HG03432 (cell line): ENCODE results near the gene CPA3.
A peak's percentile ranks its signal among the peaks of the same experiment; 100 is the strongest.

ENCODE experiments used
- ATAC-seq: cut with Tn5 transposase; IDR thresholded peaks from one replicate; pipeline ENCODE4 v1.9.1; 2021; ENCODE audit warnings: mild to moderate bottlenecking, moderate library complexity; ENCODE audit not compliant: unreplicated experiment

Gene CPA3, protein sequence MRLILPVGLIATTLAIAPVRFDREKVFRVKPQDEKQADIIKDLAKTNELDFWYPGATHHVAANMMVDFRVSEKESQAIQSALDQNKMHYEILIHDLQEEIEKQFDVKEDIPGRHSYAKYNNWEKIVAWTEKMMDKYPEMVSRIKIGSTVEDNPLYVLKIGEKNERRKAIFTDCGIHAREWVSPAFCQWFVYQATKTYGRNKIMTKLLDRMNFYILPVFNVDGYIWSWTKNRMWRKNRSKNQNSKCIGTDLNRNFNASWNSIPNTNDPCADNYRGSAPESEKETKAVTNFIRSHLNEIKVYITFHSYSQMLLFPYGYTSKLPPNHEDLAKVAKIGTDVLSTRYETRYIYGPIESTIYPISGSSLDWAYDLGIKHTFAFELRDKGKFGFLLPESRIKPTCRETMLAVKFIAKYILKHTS

DNA sequence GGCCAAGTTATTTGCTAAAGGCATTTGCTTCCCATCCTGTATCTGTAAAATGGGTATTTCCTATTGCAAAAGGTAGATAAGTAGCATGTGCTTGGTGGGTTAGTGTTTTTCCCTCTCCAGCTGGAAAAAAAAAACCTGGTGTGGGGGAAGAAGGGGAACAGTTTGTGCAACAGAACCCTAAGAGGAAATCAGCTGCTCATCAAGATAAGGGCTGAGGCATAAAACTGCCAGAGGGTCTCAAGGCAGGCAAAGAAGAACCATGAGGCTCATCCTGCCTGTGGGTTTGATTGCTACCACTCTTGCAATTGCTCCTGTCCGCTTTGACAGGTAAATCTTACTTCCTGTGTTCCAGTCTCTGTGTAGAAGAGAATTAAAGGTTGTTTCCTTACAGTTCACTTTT is at the start of gene CPA3:
TSS of gene CPA3 (plus strand) at position 248 of the 400 bp plus-strand sequence. CDS start at position 260, 12 bp downstream.
- ATAC-seq, result no peak

DNA sequence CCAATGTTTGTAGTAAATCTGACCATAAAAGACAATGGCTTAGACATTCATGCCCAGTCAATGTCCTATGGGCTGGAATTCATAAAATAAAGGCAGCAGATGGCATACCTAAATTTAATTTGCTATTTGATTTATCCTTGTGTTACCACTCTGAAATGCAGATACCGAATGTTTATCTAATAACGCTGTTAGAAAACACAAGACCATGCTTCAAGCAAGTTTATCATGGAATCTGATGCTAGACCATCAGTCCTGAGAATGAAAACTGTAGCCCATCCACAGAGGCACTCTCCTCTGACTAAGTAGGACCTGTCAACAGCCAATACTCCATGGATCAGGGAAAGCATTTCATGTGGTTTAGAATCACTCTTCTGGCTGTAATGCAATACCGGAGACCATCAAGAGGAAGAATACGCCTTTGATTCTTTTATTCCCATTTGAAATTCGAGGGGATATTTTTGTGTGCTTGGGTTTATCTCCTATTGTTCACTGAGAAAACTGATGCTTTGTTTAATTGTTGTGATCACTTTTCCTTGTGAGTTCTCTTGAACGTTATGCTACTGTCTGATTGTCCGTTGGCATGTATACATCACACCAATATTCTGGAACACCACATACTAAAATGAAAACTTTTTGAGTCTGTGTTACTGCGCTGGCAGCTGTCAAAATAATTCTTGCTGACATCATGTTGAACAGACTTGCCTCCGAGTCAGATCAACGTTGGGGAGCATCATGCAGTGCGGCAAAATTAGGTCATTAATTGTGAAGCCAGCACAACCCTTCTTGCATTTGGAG is 49.6 kb upstream of the CPA3 start:
- no peak for ATAC-seq

DNA sequence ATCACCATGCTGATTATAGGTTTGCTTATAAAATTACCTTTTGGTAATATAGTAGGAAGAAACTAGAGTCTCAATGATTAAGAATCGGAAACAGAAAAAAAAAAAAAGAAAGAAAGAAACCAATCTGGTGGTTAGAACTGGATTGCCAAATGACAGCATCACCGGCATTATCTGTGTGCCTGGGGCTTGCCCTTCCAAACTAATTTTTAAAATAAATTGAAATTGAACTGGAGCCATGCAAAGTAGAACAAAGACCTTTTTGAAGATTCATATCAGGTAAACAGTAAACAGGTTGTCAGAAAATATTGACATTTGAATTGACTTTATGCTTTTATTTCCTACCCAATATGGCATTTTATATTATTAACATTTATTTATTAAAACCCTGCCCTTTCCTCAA is 48.7 kb upstream of the CPA3 start:
- ATAC-seq, result no peak

DNA sequence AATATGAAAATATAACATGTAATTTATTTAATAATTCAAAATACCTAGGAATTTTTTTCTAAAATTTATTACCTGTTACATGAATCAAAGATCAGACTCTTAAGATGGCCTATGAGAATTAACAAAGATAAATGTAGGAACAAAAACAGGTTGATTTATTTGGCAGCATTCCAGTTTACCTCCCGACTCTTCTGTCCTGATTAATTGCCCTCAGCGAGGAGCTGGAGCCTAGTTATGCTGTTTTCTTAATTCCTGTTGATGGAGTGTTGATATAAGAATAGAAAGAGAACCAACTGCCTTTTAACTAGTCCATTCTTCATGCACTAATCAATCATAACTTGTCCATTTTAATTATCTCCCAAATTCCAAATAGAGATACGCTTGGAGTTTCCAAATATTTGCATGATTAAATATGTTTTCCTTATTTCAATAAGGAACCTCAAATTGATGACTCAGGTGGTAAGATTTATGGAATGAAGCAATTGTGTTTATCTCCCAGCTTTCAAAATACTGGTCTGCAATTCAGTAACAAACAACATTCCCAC is 48.0 kb upstream of the CPA3 start:
- ATAC-seq, result no peak

DNA sequence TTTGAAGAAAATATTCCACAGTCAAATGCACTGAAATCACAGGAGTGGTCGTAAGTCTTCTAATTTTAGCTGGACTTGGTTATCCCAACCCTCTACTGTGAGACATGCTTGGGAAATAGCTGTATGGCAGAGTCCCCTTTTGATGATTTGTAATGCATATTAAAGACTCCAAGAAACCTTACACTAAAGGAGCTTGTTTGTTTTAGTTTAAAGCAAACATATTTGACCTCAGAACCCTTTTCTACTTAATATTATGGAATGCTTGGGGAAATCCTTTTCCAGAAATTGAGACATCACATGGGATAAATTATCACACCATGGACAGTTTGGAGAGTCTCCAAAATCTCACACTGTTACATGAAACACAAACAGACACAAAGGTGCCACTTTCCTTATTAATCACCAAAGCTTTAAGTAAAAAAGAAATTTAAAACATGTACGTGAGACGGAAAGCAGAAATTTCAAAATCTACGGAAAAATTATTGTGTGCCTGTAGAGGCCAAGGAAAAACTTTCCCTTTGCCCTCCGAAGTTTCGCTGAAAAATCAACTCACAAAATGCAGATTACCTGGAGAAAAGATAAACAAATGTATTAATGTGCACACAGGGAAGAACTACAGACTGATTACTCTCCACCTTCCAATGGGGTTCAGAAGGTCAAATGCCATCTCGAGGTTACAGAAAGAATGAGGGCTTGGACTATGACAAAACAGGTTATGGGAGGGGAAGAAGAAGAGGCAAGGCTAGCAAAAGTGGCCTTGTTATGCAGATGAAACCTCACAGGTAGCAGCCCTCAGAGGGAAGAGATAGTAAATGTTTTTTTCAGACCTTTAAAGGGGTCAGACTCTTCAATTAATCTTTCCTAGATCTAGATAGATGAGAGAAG is 44.5 kb upstream of the CPA3 start:
- no peak for ATAC-seq

DNA sequence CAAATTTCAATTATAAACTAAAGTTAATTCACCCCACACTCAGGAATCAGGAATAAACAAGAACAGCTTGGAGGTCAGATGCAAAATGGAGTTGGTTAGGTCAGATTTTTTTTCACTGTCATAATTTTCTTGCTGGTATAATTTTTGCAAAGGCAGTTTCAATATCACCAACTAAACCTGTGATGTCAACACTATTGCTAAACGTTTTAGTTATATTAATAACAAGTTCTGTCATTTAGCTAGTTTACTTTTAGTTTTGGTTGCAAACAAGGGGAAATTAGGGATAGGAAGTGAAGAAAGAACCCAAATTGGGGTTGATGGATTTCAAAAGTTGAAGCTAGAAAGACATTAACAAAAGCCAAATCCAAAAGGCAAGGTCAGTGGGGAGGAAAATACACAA is 42.1 kb upstream of the CPA3 start:
- ATAC-seq, result no peak

DNA sequence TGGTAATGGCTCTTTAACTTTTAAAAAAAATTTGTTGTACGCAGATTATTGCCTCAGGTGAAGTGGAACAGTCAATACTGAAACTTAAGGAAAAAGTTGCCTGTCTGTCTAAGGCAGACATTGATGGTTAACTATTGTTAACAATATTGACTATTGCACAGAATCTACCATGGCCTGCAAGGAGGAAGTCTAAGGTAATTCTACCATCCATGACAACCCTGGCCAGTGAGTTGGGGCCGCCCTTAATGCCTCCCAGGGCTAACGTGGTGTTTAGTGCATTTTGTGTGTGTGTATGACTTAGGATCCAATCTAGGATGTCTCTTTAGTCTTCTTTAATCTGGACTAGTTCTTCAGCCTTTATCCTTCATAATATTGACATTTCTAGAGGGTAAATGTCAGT is 39.6 kb upstream of the CPA3 start:
- ATAC-seq, result no peak

DNA sequence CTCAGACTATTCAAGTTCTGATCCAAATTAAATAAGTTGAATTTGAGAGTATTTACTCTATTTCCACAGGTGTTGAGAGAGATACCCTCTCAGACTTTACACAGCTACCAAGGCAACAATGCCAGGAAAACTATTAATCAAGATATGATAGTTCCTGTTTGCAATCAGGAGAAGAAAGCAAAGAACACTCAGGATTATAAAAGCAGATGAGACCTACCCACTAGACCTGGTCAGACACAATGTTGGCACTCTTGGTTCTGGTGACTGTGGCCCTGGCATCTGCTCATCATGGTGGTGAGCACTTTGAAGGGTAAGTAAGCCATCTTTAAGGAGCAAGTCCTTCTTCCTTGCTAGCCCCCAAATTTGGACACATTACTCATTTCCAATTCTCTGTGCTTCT is 37.5 kb upstream of the CPA3 start, which contains the start of gene CPB1:
TSS of gene CPB1 (plus strand) at position 227 of the 400 bp plus-strand sequence. CDS start at position 240, 13 bp downstream.
- ATAC-seq, result no peak

DNA sequence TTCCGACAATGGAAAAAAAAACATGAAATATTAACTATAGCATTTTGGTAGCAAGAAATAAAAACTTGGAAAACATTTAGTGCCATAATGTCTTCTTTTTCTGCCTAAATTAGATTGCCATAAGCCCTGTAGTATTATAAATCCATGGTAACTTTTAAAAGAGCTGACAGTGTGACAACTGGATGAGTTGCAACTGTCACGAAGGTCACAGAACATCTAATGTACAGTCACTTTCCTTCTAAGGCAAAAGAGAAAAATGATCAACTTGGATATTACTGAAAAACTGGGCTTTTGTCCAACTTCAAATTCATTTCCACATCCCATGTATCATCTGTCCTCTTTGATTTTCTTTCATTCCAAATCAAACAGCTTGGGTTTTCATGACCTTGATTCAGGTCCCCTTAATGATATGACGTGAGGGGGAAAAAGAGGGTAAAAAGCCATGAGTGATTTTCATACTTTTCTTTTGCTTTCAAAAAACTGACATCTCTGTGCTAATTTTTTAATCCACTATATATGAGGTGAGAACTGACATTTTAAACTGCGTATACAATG is 36.9 kb upstream of the CPA3 start:
- ATAC-seq, result no peak

DNA sequence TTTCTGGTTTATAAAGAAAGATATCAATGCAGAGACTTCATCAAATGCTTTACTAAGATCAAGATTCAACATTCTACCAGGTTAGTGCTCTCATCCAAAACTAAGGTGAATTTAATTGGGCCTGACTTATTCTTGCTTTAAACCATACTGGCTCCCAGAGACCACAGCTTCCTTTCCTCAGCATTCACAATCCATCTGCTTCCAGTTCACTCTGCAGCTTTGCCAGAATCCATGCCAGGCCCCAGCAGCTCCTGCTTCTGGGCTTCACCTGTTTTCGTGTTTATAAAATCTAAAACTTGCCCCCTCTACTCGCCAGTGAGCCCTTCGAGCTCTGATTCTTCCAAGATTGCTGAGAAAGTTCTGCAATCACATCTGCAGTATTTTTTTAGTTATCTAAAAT is 35.2 kb upstream of the CPA3 start:
- no peak for ATAC-seq

DNA sequence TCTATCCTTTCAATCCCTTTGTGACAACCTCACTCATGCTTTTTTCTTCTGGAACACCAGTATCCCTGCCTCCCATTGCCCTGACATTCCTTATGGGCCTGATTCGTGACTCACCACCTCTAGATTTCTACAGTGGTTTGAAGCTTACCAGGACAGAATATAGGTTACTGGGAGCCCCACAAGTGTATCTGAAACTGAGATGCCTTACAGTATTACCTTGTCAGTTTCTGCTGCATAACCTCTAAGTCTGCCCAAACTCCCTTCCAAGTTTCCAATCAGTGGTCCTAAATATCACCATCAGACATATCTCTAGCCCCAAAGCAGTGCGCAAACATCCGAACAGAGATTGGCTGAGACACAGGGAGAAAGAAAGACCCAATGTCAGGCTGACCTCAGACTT is 31.9 kb upstream of the CPA3 start:
- no peak for ATAC-seq

DNA sequence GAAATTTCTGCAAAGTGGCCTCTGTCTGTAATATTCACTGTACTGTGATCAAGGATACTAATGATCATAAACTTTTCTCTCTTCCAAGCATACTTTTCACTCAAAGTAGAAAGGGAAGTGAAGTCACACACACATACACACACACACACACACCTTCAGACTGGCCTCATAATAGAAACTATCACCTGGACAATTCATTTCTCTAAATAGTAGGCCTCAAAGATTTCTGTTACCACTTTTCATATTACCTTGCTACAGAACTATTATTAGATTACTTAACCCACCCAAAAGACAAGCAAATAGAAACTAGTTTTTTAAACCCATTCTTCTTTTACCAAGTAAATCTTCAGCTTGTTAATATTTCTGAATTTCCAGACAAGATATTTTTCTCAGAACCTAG is 25.3 kb upstream of the CPA3 start:
- ATAC-seq, result peak; percentile 57

DNA sequence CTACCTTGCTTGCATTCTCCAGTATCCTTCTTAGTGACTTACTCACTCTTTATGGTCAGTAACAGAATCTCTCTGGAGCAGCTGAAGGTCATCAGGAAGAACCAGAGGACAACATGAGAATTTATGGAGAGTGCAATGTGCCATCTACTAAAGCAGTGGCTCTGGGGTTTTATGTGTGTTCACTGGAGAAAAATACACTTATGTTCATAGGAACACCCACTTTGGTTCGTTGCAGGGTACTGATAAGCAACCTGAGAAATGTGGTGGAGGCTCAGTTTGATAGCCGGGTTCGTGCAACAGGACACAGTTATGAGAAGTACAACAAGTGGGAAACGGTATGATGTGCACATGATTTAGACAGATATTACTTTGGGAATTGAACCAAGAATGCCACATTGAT is 24.6 kb upstream of the CPA3 start:
- ATAC-seq, result no peak

DNA sequence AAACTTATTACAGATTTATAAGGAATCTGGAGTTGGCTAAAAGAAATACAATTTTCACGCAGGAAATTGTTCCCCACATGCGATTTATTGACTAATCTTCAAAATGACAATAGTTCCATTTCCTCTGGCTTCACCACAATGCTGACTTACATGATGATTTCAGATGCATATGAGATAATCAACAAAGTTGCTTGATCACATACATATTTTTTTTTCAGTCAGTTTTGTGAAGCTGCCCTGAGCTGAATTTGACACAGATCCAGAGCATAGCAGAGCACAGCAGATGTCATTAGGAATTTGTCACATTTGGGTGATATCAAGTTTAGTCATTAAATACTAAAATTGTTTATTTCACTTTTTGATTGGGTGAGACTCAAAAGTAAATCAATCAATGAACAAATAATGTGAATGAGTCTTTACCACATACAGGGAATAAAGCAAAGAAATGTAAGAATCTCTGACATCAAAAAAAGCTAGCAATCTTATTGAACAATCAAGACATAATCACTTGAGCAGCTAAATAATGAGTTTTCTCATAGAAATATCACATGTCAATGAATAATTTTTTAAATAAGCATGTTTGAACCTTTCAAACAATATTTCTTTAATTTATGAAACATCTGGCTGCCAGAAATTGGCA is 19.2 kb upstream of the CPA3 start:
- no peak for ATAC-seq

DNA sequence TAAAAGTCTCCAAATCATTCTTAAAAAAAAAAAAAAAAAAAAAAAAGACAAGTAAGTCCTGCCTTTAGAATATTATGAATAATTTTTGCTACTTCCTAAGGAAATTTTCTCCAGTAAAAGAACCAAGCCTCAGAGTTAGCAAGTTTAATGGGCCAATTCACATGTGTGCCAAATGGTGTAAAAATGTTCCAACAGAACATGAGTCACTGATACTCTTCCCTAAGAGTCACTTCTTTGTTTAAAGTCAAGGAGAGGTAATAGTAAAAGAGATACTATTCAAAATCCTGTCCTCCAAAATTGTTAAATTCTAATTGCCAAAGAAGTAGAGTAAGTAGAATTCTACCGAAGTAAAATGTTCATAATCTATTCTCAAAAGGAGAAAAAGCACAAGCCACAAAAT is 17.7 kb upstream of the CPA3 start:
- no peak for ATAC-seq

DNA sequence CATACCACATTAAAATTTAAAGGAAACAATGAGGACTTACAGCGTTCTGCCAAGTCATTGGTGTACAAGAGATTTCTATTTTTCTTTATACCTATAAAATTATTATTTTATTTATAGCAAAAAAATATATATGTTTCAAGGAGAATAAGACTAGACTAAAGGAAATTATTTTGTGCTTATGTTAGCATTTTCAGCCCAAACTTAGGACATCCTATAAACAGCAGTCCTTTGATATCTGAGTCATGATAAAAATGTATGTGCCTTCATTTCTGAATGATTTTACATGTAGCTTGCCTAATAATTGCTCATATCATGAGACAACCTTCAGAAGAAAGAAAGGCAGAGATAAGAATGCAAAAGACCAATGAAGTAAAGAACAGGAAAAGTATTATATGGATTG is 16.7 kb upstream of the CPA3 start:
- ATAC-seq, result no peak

DNA sequence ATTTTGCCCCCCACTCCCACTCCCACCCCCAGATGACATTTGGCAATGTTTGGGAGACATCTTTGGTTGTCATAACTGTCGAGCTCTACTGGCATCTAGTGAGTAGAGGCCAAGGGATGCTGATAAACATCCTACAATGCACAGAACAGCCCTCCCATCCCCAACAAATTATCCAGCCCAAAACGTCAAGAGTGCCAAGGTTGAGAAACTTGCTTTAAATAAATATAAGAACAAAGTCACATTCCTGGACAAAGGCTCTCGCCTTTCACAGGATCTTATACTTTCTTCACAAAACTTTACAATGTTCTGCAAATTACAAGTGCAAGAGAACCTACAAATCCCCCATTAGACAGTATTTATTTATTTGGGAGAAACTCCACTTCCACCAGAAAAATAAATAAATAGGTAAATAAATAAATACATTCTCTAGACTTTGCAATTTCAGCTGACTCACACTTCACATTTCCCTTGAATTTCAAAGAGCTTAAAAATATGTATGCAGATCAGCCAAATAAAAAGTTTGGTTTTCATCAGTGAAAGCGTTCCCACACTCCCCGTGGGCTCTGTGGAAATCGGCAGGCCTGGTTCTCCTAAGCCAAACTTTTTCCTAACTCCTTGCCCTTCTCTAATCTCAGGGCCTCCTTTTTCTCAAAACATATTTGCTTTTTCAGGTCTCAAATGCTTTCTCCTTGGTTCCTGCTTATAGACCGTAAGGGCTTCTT is 12.7 kb upstream of the CPA3 start:
- no peak for ATAC-seq

DNA sequence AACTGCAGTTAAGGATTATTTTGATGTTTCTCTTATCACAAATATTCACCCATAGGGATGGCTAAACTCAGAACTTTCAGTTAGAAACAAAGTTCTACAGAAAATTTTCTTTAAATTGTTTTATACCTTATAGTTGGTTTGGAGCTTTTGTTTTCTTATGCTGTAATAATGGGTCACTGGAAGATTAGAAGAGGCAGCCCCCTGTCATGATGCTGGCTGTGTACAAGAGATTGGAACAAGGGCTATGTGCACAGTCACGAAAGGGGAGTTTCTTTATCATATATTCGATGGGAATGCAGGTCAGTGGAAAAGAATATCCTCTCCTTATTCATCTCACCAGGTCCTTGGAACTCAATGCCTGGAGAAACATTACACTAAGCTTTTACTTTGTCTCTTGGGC is 12.0 kb upstream of the CPA3 start:
- no peak for ATAC-seq

DNA sequence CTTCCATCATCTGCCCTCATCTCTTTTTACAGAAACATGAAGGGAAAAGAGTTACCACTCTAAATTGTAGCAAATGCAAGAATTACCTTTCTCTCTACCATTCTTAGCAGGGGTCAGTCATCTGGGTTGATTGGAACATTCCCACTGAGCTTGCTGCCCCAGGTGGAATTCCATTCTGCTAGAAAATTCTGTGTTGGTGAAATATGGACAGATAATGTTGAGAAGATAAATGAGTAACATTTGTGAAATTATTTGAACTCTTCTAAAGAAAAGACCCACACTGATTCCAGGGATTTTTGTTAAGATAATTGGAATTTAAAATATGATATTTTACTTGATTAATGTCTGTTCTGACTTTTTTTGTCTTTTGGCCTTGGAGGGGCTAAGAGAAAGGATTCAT is 11.0 kb upstream of the CPA3 start:
- ATAC-seq, result no peak
